ENCODE results near the gene SHISA6. TPM values are rescaled to one million over a fixed set of nuclear protein-coding genes. Genes with fewer than 3 reads are reported as not detected.

SHISA6 gene
- total RNA-seq, 1 experiment from 2014 or later = 2.9 TPM

DNA sequence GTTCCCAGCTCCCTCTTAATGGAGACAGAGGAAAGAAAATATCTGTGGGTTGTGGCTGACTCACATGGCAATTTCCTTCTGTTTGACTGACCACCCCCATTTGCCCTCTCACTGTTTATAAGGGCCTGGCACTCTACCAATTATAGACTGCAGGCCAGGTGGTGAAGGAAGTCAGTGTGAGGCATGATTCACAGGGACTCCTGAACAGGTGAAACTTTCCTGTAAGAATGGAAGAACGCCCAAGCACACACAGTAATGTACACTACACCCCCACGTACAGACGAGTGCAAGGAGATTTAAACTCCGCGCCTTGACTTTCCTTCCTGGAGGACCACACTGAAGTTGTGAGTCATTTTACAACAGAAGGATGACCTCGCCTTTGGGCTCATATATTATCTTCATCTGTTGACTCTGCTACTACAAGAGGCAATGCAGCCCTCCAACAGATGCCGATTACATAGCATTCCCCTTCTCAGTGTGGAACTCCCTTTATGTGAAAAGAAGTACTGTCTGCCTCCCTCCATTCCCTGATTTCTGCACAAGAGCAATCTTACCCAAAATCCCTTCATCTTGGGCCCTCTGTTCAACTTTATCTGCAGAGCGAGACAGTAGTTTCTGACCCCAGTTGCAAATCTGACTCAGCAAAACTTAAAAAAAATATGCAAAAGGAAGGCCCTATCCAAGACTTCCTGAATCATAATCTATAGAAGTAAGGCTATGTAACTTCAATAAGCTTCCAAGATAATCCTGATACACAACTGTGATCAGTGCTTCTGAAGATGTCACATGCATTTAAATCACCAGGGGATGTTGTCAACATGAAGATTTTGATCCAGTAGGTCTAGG, 163.6 kb downstream of the SHISA6 start:
- Histone ChIP-seq H2BK15ac (ENCODE audit: low read depth, low read length) (no peak overlapping the region), H3K79me2 (ENCODE audit: insufficient read depth, low read length) (no peaks in the 10 kb centered on the region), H3K4me1 (ENCODE audit: insufficient read depth, low read length) (no peaks in the 10 kb centered on the region), H3K23ac (ENCODE audit: insufficient read length, low read depth, low read length) (no peak overlapping the region), H3K4ac (ENCODE audit: low read depth, low read length) (no peak overlapping the region), H2AK5ac (ENCODE audit: insufficient read length, low read length) (no peak overlapping the region), H3T11ph (ENCODE audit: low read length) (no peak overlapping the region), H3K14ac (ENCODE audit: insufficient read depth, low read length) (no peak overlapping the region), H2BK120ac (ENCODE audit: low read depth, low read length, poor library complexity, severe bottlenecking) (no peak overlapping the region), H2BK12ac (ENCODE audit: insufficient read length, low read depth, low read length) (no peak overlapping the region), H3K23me2 (ENCODE audit: insufficient read length, low read depth, low read length, poor library complexity, severe bottlenecking) (no peaks in the 10 kb centered on the region), H3K9ac (ENCODE audit: extremely low read depth, insufficient read length, low read length) (no peak overlapping the region), H2BK20ac (ENCODE audit: low read depth, low read length, poor library complexity, severe bottlenecking) (no peak overlapping the region), H3K27me3 (ENCODE audit: insufficient read depth, low read length) (no peaks in the 10 kb centered on the region), H3K56ac (ENCODE audit: insufficient read length, low read depth, low read length) (no peak overlapping the region), H3K9me3 (ENCODE audit: control insufficient read depth, low read depth, low read length) (no peaks in the 10 kb centered on the region), H3K79me1 (ENCODE audit: insufficient read depth, low read depth, low read length, poor library complexity, severe bottlenecking) (no peaks in the 10 kb centered on the region), H4K91ac (ENCODE audit: insufficient read length, low read depth, low read length) (no peak overlapping the region), H4K20me1 (ENCODE audit: control insufficient read depth, insufficient read depth, insufficient read length) (no peaks in the 10 kb centered on the region), H4K8ac (replicated peaks; ENCODE audit: insufficient read length, low read depth, low read length) (no peak overlapping the region), H3K4me2 (ENCODE audit: insufficient read depth, insufficient read length, low read length) (no peak overlapping the region), H3K18ac (ENCODE audit: insufficient read length, low read depth, low read length) (no peak overlapping the region), H3K27ac (ENCODE audit: insufficient read length, low read depth, low read length) (no peak overlapping the region), H2BK5ac (ENCODE audit: insufficient read length, low read length) (no peak overlapping the region), H2AFZ (ENCODE audit: low read length) (no peak overlapping the region), H4K5ac (ENCODE audit: insufficient read length, low read depth, low read length) (no peak overlapping the region)
- no peak overlapping the region for H3K4me3 Mint-ChIP-seq
- peaks cover 0 to 4% (median 0%) of the 10 kb centered on the region in 3 experiments; a peak in 1 of 7 replicates for H3K36me3 Mint-ChIP-seq (ENCODE audit: insufficient read depth in 1 of 3, low read depth in 3 of 3)
- H3K27me3 Mint-ChIP-seq (ENCODE audit: low read depth) = no peaks in the 10 kb centered on the region
- DNase-seq = no peak
- H3K9me3 Mint-ChIP-seq = peaks cover 3 to 7% of the 10 kb centered on the region in 2 experiments; a peak in 3 of 5 replicates
- H3K27ac Mint-ChIP-seq = no peak overlapping the region
- no peaks in the 10 kb centered on the region for H3K4me1 Mint-ChIP-seq
- TF ChIP-seq, protein P1, sequence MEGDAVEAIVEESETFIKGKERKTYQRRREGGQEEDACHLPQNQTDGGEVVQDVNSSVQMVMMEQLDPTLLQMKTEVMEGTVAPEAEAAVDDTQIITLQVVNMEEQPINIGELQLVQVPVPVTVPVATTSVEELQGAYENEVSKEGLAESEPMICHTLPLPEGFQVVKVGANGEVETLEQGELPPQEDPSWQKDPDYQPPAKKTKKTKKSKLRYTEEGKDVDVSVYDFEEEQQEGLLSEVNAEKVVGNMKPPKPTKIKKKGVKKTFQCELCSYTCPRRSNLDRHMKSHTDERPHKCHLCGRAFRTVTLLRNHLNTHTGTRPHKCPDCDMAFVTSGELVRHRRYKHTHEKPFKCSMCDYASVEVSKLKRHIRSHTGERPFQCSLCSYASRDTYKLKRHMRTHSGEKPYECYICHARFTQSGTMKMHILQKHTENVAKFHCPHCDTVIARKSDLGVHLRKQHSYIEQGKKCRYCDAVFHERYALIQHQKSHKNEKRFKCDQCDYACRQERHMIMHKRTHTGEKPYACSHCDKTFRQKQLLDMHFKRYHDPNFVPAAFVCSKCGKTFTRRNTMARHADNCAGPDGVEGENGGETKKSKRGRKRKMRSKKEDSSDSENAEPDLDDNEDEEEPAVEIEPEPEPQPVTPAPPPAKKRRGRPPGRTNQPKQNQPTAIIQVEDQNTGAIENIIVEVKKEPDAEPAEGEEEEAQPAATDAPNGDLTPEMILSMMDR (conservative IDR thresholded peaks at IDR 0.05) = no peak
- no CpG with 5 or more reads among the region's 8 CpGs for WGBS (ENCODE audit: extremely low coverage, insufficient read length, low lambda C conversion rate)
